ENCODE results near the gene HTR1A. TPM values are rescaled to one million over a fixed set of nuclear protein-coding genes. Genes with fewer than 3 reads are reported as not detected.

Gene HTR1A
- total and polyA plus RNA-seq, 10 donors = not detected

GRCh38 chr5:63923914-63924313 is 38.3 kb downstream of the HTR1A start:
- intact Hi-C loops (cut with DNase I; ENCODE audit: low total_unique reads) = no loop called here
- Histone ChIP-seq H3K4me1 (no peaks in the 10 kb centered on the region), H3K9me3 (peaks cover 0 to 6% (median 0%) of the 10 kb centered on the region in 8 donors), H3K27me3 (replicated peaks in 1 of 7) (no peaks in the 10 kb centered on the region), H3K36me3 (no peaks in the 10 kb centered on the region), H3K4me3 (no peak overlapping the region), H3K27ac (no peak overlapping the region)
- 53 to 67% (median 62%) methylated on average over 3 of the region's 3 CpGs for WGBS, 5 donors
- no peak for TF ChIP-seq POLR2AphosphoS5 (IDR thresholded peaks at IDR 0.05)
- no peak for TF ChIP-seq POLR2A (IDR thresholded peaks at IDR 0.05)
- no peak for TF ChIP-seq CTCF (IDR thresholded peaks at IDR 0.05 in 8 of 11, conservative IDR thresholded peaks at IDR 0.05 in 3 of 11)
- DNase-seq = no peak

GRCh38 chr5:63919763-63920478 is 42.3 kb downstream of the HTR1A start:
- Histone ChIP-seq H3K36me3 (no peaks in the 10 kb centered on the region), H3K27me3 (replicated peaks in 1 of 7) (no peaks in the 10 kb centered on the region), H3K9me3 (peaks cover 0 to 6% (median 0%) of the 10 kb centered on the region in 8 donors), H3K4me1 (no peaks in the 10 kb centered on the region), H3K27ac (no peak overlapping the region), H3K4me3 (no peak overlapping the region)
- TF ChIP-seq POLR2A (IDR thresholded peaks at IDR 0.05) (no peak), POLR2AphosphoS5 (IDR thresholded peaks at IDR 0.05) (no peak), CTCF (IDR thresholded peaks at IDR 0.05 in 8 of 11, conservative IDR thresholded peaks at IDR 0.05 in 3 of 11) (no peak)
- intact Hi-C loops (cut with DNase I; ENCODE audit: low total_unique reads) = no loop called here
- 58 to 76% (median 73%) methylated on average over 7 of the region's 7 CpGs for WGBS, 5 donors
- no peak for DNase-seq

- no peaks in the 10 kb centered on the region for H3K4me1 ChIP-seq
- no peak for DNase-seq
- H3K9me3 ChIP-seq = peaks cover 0 to 19% (median 1%) of the 10 kb centered on the region in 8 donors
- H3K36me3 ChIP-seq = no peaks in the 10 kb centered on the region
- no peak overlapping the region for H3K27ac ChIP-seq
- H3K27me3 ChIP-seq (replicated peaks in 1 of 7) = no peaks in the 10 kb centered on the region
- no peak overlapping the region for H3K4me3 ChIP-seq
- TF ChIP-seq POLR2A (IDR thresholded peaks at IDR 0.05) (no peak), POLR2AphosphoS5 (IDR thresholded peaks at IDR 0.05) (no peak), CTCF (IDR thresholded peaks at IDR 0.05 in 8 of 11, conservative IDR thresholded peaks at IDR 0.05 in 3 of 11) (no peak)
- intact Hi-C loops (cut with DNase I; ENCODE audit: low total_unique reads) = no loop called here
These were observed 45.5 kb downstream of the HTR1A start for GRCh38 chr5:63916786-63917185.

- Histone ChIP-seq H3K4me3 (no peak overlapping the region), H3K4me1 (no peaks in the 10 kb centered on the region), H3K27ac (no peak overlapping the region), H3K36me3 (no peaks in the 10 kb centered on the region), H3K9me3 (peaks cover 0 to 13% (median 6%) of the 10 kb centered on the region in 8 donors), H3K27me3 (replicated peaks in 1 of 7) (no peaks in the 10 kb centered on the region)
- 92 to 100% (median 100%) methylated on average over 1 of the region's 1 CpG for WGBS, 5 donors
- TF ChIP-seq CTCF (IDR thresholded peaks at IDR 0.05 in 8 of 11, conservative IDR thresholded peaks at IDR 0.05 in 3 of 11) (no peak), POLR2AphosphoS5 (IDR thresholded peaks at IDR 0.05) (no peak), POLR2A (IDR thresholded peaks at IDR 0.05) (no peak)
- intact Hi-C loops (cut with DNase I; ENCODE audit: low total_unique reads) = no loop called here
- DNase-seq = no peak
These were observed 50.4 kb downstream of the HTR1A start for GRCh38 chr5:63911871-63912270.

Other genes with a start within 250 kb of the HTR1A start
- 10 to 100 TPM in 4 of 7 donors, 1 to 10 TPM in 3; 6.4 to 18.3 (median 12.1) TPM for gene RNF180, start 203.4 kb upstream of the HTR1A start, total RNA-seq
- gene RNF180, start 203.4 kb upstream of the HTR1A start, polyA plus RNA-seq = 1 to 10 TPM in 1 of 3 donors, under 1 TPM in 2; 0.72 to 1.2 (median 0.77) TPM

Measured in spleen (tissue), 11 donors.